Stimulated activated CD4-positive, alpha-beta T cell treated with anti-CD3 and anti-CD28 coated beads, TNF-alpha, amount 100 ng/mL, for 48 hours (primary cell): Measurements from ENCODE around the gene C5orf15.

Experiments used
- DNase-seq, 3 donors: peaks; one replicate each; pipeline ENCODE4 v3.0.0-alpha.2; 2020; ENCODE audit warnings: low read depth in 3 of 3

The C5orf15 gene

GRCh38 chr5:133968204-133968980 lies at the start of gene C5orf15:
Gene C5orf15 (minus strand): TSS chr5:133968625. CDS start chr5:133968584, 41 bp downstream.
- DNase-seq = peak; percentile 87 to 91 (median 88)

DNA sequence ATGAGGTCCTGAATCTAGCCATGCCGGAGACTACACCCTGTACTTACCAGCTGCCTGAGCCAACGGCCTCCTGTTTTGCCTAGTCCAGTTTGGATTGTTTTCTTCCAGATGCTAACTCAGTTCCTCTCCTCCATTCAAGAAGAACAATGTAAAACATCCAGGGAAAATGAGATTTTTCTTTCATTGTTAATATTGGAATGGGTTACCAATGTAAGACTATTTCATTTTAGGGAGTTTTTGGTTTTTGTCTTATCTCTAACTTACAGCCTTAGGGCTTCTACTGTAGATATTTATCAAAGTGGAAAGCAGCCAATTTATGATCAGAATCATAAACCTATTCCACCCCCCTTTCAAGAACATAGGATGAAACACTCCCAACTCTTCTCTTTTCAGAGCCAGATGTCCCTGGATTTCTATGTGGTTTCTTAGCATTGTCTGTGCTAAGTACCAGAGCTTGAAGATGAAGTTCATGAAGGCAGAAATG lies 39.9 kb upstream of the C5orf15 start:
- DNase-seq = no peak

DNA sequence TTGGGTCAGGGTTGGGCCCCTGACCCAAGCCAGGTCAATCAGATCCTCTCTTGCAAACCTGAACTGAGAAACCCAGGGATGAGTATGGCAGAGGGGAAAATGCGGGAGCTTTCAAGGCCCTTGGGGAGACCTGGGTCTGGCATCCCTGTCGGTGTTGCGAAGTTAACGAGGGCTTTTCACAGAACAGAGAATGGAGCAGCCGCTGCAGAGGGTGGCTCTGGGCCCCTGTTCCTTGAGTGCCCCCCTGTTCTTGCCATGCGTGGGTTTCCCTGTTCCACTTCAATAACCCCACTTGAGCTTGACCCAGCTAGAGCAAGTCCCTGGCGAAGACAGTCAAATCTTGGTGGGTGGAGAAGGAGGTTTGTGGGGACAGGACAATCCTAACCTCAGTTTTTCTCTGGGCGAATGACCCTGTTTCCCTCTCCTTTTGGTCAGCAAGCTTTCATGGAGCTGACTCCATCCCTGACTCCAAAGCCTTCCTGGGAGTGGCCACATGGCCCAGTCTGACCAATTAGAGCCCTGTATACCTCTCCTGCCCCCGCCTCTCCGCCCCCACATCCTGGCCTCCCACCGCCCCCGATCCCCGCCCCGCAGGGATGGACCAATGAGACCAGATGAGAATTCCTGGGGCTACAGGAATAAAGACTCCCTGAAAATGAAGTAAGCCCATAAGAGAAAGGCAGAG lies 39.3 kb upstream of the C5orf15 start:
- DNase-seq = no peak

- DNase-seq = no peak
Observed at GRCh38 chr5:134006115-134006514, 37.7 kb upstream of the C5orf15 start.

DNA sequence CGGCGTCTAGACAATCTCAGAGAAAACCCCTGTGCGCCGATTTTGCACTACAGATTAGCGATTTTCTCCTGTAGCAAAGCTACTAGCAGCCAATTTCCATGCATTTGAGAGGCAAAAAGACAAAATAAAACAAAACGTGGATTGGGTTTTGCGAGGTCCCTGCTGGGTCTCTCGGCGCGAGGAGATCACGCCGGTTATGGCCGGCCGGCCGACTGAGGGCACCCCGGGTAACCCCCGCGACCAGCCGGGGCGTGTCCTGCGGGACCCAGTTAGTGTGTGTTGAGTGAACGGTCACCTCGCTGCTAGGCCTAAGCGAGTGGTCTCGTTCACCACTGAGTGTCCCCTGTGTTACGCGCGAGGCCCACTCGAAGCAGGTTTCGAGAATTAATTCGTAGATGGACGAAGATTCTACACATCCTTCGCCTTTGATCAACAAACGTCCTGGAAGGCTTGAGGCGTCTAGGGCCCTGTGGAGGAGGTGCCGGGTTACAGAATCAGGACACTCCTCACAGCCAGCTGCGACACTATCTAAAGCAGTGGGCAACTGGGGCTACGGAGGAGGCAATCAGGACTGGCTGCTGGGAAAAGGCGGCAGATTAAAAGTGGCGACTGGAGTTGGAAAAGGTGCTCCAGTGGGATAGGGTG lies 37.1 kb upstream of the C5orf15 start:
- peak in 1 of 3 donors; percentile 6 for DNase-seq

- peak; percentile 63 to 79 (median 72) for DNase-seq
Observed at GRCh38 chr5:134004626-134005416, 36.4 kb upstream of the C5orf15 start, which contains the start of gene VDAC1. Gene VDAC1 (minus strand): TSS chr5:134004975. CDS start chr5:133993012, 11,963 bp downstream.

DNA sequence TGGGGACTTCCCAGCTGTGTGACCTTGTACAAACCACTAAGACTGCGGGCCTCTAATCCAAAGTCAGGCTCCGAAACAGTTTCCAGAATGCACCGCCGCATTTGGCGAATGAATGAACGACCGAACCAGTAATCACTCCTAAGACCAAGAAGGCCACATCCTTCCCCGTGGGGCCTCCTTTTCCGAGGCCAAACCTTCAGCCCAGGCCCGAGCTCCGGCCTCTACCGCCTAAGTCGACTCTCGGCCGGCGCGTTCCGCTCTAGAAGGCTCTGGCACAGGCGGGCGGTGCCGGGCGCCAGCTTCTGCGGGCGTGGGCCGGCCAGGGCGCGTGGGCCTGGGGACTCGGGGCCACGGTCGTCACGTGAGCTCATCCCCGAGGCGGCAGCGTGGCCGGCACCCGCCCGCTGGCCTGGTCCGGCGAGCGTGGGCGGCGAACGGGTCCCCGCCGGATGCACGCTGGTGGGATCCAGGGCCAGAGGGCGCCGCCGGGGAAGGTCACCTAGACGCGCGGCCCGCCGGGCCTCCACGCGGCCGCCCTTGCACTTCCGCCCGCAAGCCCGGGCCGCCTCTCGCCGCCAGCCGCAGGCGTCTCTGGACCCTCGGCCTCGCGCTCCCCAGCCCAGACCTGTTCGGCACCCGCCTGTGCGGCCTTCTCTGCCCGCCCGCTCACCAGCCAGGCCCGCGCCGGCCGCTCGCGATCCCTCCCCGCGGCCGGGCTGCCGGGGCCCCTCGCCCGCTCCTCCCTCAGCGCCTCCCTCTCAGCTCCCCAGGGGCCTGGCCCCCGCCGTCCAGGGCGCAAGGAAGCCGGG lies 35.6 kb upstream of the C5orf15 start:
- DNase-seq = peak in 2 of 3 donors; percentile 24 to 43

GRCh38 chr5:134003064-134003816 lies 34.8 kb upstream of the C5orf15 start:
- DNase-seq = peak in 2 of 3 donors; percentile 23 to 41

GRCh38 chr5:134001938-134002731 lies 33.7 kb upstream of the C5orf15 start:
- no peak for DNase-seq

GRCh38 chr5:134000696-134001453 lies 32.5 kb upstream of the C5orf15 start:
- no peak for DNase-seq

- DNase-seq = no peak
Observed at GRCh38 chr5:134000091-134000511, 31.7 kb upstream of the C5orf15 start.

GRCh38 chr5:133998807-133999206 lies 30.4 kb upstream of the C5orf15 start:
- no peak for DNase-seq

DNA sequence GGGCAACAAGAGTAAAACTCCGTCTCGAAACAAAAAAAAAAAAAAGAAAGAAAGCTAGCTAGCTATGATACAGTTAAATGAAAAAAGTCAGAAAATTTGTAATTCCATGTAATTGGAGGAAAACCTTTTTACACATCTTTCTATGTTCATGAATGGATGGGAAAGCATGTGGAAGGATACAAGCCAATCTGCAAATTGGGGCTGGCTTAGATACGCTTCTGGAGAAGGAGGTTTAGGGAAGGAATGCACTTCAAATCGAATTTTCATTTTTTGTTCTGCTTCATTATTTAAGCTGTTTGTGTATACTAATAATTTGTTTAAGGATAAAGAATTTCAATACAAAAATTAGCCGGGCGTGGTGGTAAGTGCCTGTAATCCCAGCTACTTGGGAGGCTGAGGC lies 29.6 kb upstream of the C5orf15 start:
- no peak for DNase-seq

- no peak for DNase-seq
Observed at GRCh38 chr5:133996683-133997252, 28.3 kb upstream of the C5orf15 start.

DNA sequence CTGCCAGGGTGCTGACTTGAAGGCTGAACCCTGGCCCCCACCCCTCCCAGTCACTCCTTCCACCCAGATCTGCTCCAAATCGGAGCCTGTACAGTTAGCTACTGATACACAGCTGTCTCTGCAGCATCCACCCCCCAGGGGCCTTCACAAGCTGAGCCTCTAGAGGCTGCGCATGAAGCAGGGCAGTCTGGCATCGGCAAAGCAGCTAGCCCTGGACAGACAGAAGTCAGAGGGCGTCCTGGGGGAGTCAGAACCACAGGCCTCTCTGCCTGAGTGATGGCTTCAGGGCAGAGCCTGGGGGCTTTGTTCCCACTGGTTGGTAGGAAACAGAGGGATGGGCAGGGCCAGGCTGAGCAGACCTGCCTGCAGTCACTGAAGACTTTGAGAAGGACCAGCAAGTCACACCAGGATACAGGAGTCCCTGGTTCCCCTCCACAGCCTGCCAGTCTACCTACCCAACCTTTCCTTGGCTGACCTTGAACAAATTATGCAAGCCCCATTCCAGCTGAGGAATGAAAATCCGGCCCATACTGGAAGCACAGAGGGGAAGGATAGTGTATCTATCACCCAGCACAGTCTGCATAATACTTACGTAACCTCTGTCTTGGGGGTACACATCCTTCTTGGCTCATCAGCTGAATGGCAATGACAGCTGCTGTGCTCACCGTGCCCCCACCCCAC lies 27.6 kb upstream of the C5orf15 start:
- DNase-seq = no peak

- no peak for DNase-seq
Observed at GRCh38 chr5:133995341-133995740, 26.9 kb upstream of the C5orf15 start.

- DNase-seq = no peak
Observed at GRCh38 chr5:133994990-133995333, 26.5 kb upstream of the C5orf15 start.
